Gastroesophageal sphincter (tissue), 4 donors: ENCODE measurements around the gene SLC16A10. TPM values are rescaled to one million over a fixed set of nuclear protein-coding genes. Genes with fewer than 3 reads are reported as not detected.

Source experiments
- ATAC-seq: fragments of 150-250 bp; one replicate; pipeline ENCODE4 v1.9.1; 2016; ENCODE audit warnings: mild to moderate bottlenecking, moderate library complexity
- H3K27ac ChIP-seq, 4 donors: fragments of 200-600 bp; sonication (generic) in 3 of 4; 1 replicate in 3 of 4; 2 replicates in 1 of 4; pipeline ENCODE4 v1.5.1; 2016 to 2019
- H3K27me3 ChIP-seq: fragments of 200-600 bp; sonication (generic); one replicate; pipeline ENCODE4 v1.5.1; 2019
- H3K36me3 ChIP-seq, 2 donors: fragments of 200-600 bp; sonication (generic); one replicate each; pipeline ENCODE4 v1.5.1; 2019; ENCODE audit warnings: control low read depth in 1 of 2
- H3K4me1 ChIP-seq, 3 donors: fragments of 200-600 bp; sonication (generic); 1 replicate in 2 of 3; 2 replicates in 1 of 3; pipeline ENCODE4 v1.5.1; 2016 to 2019; ENCODE audit warnings: control low read depth in 2 of 3
- H3K4me3 ChIP-seq, 2 donors: fragments of 200-600 bp; sonication (generic); one replicate each; pipeline ENCODE4 v1.5.1; 2019; ENCODE audit warnings: mild to moderate bottlenecking in 1 of 2, moderate library complexity in 1 of 2
- H3K9me3 ChIP-seq, 3 donors: fragments of 200-600 bp; sonication (generic); one replicate each; pipeline ENCODE4 v1.5.1; 2017 to 2019; ENCODE audit warnings: control low read depth in 2 of 3
- EP300 ChIP-seq: sonication (generic); formaldehyde crosslinking; IDR thresholded peaks from one replicate; pipeline ENCODE4 v1.6.1; 2017; ENCODE audit warnings: antibody characterized with exemption, mild to moderate bottlenecking
- POLR2A ChIP-seq, 2 donors: fragments of 450-650 bp; IDR thresholded peaks; one replicate each; pipeline ENCODE4 v1.6.1; 2017; ENCODE audit warnings: antibody characterized with exemption in 2 of 2, mild to moderate bottlenecking in 2 of 2, moderate library complexity in 1 of 2
- POLR2AphosphoS5 ChIP-seq: sonication (generic); formaldehyde crosslinking; IDR thresholded peaks from one replicate; pipeline ENCODE4 v1.6.1; 2017; ENCODE audit warnings: antibody characterized with exemption
- WGBS, 2 donors: methylation state at CpG; one replicate each; pipeline ENCODE4 v1.1.5; 2018; ENCODE audit warnings: low coverage in 1 of 2; 5-methylcytosine and 5-hydroxymethylcytosine counted together
- total RNA-seq, 4 donors: library from RNA; depleted of rRNA; stranded (reverse); fragments of >200 nt; gene quantifications; one replicate each; pipeline ENCODE4 v1.1.0, GENCODE V29; 2016
- TF ChIP-seq, protein P1 (sequence below), 4 experiments: fragments of 200-600 bp in 2 of 4; fragments of 450-650 bp in 2 of 4; sonication (generic) in 1 of 4; IDR thresholded peaks; one replicate each; pipeline ENCODE4 v1.5.1; 2017 to 2019; ENCODE audit warnings: antibody characterized with exemption in 4 of 4, mild to moderate bottlenecking in 2 of 4, moderate library complexity in 2 of 4

The SLC16A10 gene
- total RNA-seq, 4 donors from 2014 or later = 0.32 to 4.7 (median 0.93) TPM

DNA sequence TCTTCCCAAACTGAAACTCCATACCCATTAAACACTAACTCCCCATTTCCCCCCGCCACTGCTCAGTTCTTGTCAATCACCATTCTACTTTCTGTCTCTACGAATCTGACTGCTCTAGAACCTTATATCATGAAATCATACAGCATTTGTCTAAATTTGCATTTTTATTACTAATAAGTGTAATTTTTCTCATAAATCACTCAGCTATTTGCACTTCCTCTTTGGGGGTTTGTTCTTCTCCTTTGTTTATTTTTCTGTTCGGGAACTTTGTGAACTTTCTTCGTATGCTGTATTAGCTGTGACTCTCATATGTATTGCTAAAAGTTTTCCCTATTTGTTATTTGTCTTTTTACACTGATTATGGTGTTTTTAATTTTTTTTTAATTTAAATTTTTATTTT lies 152.2 kb downstream of the SLC16A10 start:
- Histone ChIP-seq H3K9me3 (no peaks in the 10 kb centered on the region), H3K4me3 (no peak overlapping the region), H3K36me3 (no peaks in the 10 kb centered on the region), H3K4me1 (no peaks in the 10 kb centered on the region), H3K27me3 (peaks cover 4% of the 10 kb centered on the region), H3K27ac (no peak overlapping the region)
- TF ChIP-seq EP300 = no peak
- TF ChIP-seq, protein P1, sequence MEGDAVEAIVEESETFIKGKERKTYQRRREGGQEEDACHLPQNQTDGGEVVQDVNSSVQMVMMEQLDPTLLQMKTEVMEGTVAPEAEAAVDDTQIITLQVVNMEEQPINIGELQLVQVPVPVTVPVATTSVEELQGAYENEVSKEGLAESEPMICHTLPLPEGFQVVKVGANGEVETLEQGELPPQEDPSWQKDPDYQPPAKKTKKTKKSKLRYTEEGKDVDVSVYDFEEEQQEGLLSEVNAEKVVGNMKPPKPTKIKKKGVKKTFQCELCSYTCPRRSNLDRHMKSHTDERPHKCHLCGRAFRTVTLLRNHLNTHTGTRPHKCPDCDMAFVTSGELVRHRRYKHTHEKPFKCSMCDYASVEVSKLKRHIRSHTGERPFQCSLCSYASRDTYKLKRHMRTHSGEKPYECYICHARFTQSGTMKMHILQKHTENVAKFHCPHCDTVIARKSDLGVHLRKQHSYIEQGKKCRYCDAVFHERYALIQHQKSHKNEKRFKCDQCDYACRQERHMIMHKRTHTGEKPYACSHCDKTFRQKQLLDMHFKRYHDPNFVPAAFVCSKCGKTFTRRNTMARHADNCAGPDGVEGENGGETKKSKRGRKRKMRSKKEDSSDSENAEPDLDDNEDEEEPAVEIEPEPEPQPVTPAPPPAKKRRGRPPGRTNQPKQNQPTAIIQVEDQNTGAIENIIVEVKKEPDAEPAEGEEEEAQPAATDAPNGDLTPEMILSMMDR (IDR thresholded peaks at IDR 0.05) = no peak
- TF ChIP-seq POLR2A (IDR thresholded peaks at IDR 0.05) = no peak
- no peak for TF ChIP-seq POLR2AphosphoS5
- WGBS, 2 donors = 47 to 48% methylated on average over 4 of the region's 4 CpGs
- ATAC-seq = no peak

DNA sequence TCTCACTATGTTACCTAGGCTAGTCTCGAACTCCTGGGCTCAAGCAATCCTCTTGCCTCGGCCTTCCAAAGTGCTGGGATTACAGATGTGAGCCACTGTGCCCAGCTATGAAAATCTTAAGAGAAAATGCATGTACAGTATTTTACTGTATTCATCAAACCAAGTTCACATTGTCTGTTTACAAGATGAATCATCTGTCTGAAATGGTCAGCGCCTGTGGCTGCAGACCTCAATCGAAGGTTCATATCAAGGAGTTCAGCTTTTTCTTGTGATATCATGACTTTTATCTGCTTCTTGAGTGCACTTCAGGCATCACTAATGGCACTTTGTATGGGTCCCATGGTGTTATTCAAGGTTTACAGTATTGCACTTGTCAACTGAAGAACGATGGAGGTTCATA lies 155.1 kb downstream of the SLC16A10 start:
- TF ChIP-seq, protein P1 (IDR thresholded peaks at IDR 0.05) = no peak
- TF ChIP-seq POLR2A (IDR thresholded peaks at IDR 0.05) = no peak
- TF ChIP-seq POLR2AphosphoS5 = no peak
- Histone ChIP-seq H3K27me3 (peaks cover 4% of the 10 kb centered on the region), H3K4me1 (no peaks in the 10 kb centered on the region), H3K9me3 (no peaks in the 10 kb centered on the region), H3K4me3 (no peak overlapping the region), H3K27ac (no peak overlapping the region), H3K36me3 (no peaks in the 10 kb centered on the region)
- ATAC-seq = no peak
- WGBS, 2 donors = 53 to 93% methylated on average over 2 to 5 of the region's 5 CpGs

DNA sequence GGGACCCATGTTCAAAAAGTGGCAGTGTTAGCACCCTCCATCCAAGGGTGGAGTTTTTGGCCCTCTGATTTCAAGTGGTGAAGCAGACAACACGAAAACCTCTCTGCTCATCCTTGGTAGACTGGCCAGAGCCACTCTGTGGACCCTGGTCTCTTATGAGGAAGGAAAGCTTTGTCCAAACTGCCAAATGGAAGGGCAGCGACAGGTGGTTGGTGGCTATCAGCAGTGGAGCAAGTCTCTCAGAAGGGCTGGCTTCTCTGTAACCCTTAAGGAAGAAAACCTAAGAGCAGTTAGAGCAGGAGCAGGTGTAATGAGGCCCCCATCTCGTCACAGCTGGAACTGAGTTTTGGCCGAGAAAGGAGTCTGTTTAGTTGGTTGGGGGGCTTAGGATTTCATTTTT lies 155.8 kb downstream of the SLC16A10 start:
- H3K36me3 ChIP-seq = no peaks in the 10 kb centered on the region
- ATAC-seq = no peak
- H3K9me3 ChIP-seq = no peaks in the 10 kb centered on the region
- WGBS, 2 donors = 60 to 81% methylated on average over 1 to 3 of the region's 4 CpGs
- H3K4me3 ChIP-seq = no peak overlapping the region
- TF ChIP-seq, protein P1 (IDR thresholded peaks at IDR 0.05) = no peak
- TF ChIP-seq POLR2A (IDR thresholded peaks at IDR 0.05) (no peak), POLR2AphosphoS5 (no peak), EP300 (no peak)
- peaks cover 4% of the 10 kb centered on the region for H3K27me3 ChIP-seq
- no peak overlapping the region for H3K27ac ChIP-seq
- H3K4me1 ChIP-seq = no peaks in the 10 kb centered on the region

DNA sequence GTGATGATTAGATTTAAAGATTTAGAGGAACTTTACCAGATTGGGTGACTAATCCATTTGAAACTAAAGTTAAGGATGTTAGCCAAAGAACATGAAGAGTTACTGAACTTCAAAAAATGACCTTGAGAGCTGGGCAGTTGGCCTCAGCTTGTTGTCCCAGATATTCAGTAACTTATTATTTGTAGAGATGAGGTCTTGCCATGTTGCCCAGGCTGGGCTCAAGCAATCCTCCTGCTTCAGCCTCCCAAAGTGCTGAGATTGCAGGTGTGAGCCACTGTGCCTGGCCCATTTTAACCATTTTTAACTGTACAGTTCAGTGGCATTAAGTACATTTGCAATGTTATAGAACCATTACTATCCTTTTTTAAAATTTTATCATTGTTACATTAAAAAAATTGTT lies 161.5 kb downstream of the SLC16A10 start:
- Histone ChIP-seq H3K36me3 (no peaks in the 10 kb centered on the region), H3K9me3 (no peaks in the 10 kb centered on the region), H3K4me3 (no peak overlapping the region), H3K4me1 (no peaks in the 10 kb centered on the region), H3K27me3 (peaks cover 4% of the 10 kb centered on the region), H3K27ac (no peak overlapping the region)
- TF ChIP-seq, protein P1 (IDR thresholded peaks at IDR 0.05) = no peak
- TF ChIP-seq EP300 (no peak), POLR2AphosphoS5 (no peak), POLR2A (IDR thresholded peaks at IDR 0.05) (no peak)
- no peak for ATAC-seq

DNA sequence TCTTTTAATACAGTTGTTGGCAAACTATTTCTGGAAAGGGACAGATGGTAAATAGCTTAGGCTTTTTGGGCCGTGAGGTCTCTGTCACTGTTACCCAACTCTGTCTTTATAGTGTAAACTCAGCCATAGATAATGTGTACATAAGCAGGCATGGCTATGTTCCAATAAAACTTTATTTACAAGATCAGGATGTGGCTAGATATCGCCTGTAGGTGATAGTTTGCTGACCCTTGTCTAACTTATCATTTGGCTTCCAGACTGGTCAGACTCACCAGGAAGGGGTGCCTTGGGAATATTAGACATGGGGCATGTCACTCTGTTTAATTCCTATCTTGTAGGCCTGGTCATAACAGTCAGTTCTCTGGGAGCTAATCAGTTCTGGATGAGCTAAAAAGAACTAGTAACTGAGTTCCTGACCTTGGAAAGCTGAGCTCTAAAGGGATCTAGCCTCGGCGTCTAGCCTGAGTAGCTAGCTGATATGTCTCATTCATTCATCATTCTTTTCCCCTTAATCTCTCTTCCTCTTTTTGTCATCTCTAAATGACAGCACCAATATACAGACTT lies 163.6 kb downstream of the SLC16A10 start:
- Histone ChIP-seq H3K27me3 (peaks cover 17% of the 10 kb centered on the region), H3K4me3 (no peak overlapping the region), H3K27ac (no peak overlapping the region), H3K36me3 (no peaks in the 10 kb centered on the region), H3K9me3 (no peaks in the 10 kb centered on the region), H3K4me1 (no peaks in the 10 kb centered on the region)
- TF ChIP-seq, protein P1 (IDR thresholded peaks at IDR 0.05) = no peak
- TF ChIP-seq POLR2A (IDR thresholded peaks at IDR 0.05) (no peak), EP300 (no peak)
- ATAC-seq = no peak
- 54 to 68% methylated on average over 3 to 4 of the region's 4 CpGs for WGBS, 2 donors
